AG08396 (cell line): ENCODE data around the gene SLC41A2.
A peak's percentile ranks its signal among the peaks of the same experiment; 100 is the strongest.
"Not testable (repeated sequence)": the region's sequence is repeated elsewhere in the genome, so short reads cannot be mapped to it uniquely, and the experiment has no call there.

ENCODE experiments used
- DNase-seq: peaks from one replicate; pipeline ENCODE4 v3.0.0; 2012; ENCODE audit warnings: low spot score, mixed read lengths

Gene SLC41A2

DNA sequence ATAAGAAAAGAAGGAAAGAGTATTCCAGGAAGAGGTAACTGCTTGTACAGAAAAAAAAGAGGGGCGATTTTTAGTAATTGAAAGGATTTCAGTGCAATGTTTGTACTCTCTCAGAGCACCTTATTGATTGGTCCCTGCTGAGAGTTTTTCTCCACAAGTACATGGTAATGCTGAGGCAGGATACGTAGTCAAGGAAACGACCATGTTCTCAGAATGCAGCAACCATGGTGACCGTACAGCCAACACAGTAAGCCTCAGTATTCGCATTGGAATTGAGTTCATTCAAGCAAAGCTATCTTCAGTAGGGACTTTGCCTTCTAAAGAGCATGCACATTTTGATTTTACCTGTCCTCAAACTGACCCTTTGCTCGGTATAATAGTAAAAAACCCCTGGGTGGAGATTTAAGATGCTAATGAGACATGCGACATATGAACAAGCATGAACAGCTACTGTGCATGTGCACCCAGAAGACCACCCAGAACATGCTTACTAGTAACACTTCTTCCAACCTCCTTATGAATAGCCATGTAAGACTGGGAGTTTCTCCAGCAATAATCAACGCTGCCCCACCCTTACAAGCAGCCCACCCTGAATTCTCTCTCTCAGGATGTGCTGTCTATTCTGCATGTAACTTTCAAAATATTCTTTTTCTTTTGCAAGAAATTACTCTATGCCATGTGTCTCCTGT is 6.2 kb upstream of the SLC41A2 start:
- DNase-seq, result no peak

GRCh38 chr12:104963757-104964156 is 5.7 kb upstream of the SLC41A2 start:
- no peak for DNase-seq

- DNase-seq, result no peak
Measured at GRCh38 chr12:104960464-104960863, 2.4 kb upstream of the SLC41A2 start.

DNA sequence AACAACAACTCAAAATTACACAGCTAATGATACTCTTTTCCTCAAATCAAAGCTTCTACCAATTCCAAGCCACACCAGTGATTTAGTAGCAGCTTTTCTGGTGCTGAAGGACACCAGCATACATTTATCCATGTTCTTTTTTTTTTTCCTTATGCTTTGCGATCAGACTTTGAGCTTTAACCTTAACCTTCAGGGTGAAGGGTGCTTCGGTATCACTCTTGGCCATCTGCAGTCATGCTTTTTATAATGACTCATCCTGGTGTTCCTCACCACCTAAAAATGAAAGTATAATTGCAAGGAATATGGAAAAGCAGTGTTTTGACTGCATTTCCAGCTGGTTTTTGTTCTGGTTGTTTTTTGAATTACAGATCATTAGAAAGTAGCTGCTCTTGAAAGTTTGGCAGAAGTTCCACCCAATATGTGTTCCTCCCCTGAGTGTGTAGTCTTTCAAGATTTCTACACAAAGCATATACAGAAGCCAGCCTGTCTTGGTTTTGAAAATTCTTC is 1.3 kb upstream of the SLC41A2 start:
- peak; percentile 37 for DNase-seq

- DNase-seq, result no peak
Measured at GRCh38 chr12:104958805-104959334, 780 bp upstream of the SLC41A2 start.

DNA sequence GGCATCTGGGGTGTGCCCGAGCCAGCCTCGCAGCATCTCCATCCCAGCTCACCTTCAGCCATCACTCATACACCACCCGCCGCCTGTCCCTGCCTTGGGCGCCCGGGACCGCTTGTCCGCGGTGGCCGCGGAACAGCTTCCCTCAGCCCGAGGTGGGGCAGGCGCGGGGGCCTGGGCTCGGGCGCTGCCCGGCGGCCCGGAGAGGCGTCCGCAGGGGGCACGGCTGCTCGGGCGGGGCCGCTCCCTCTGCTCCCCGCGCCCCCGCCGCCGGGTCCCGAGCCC is 430 bp downstream of the SLC41A2 start:
- DNase-seq, result no peak

- no peak for DNase-seq
Measured at GRCh38 chr12:104956870-104957718, 996 bp downstream of the SLC41A2 start.

- DNase-seq, result no peak
Measured at GRCh38 chr12:104955703-104956102, 2.4 kb downstream of the SLC41A2 start.

- no peak for DNase-seq
Measured at GRCh38 chr12:104953323-104953722, 4.8 kb downstream of the SLC41A2 start.

DNA sequence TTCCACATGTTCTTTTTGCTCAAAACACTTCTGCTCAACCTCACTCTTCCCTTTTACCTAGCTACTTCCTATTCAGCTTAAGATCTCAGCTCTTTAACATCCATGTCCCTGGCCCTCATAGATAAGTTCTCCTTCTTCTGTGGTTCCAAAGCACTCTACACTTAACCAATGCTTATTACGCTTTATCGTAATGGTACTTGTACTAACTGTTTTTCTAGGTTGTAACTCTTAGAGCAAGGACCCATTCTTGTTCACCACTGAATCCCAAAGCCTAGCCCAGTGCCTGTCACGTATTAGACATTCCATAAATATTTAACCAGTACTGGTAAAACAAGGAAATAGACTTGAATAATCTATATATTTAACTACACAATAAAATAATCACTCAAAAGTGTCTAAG is 5.3 kb downstream of the SLC41A2 start:
- DNase-seq, result no peak

DNA sequence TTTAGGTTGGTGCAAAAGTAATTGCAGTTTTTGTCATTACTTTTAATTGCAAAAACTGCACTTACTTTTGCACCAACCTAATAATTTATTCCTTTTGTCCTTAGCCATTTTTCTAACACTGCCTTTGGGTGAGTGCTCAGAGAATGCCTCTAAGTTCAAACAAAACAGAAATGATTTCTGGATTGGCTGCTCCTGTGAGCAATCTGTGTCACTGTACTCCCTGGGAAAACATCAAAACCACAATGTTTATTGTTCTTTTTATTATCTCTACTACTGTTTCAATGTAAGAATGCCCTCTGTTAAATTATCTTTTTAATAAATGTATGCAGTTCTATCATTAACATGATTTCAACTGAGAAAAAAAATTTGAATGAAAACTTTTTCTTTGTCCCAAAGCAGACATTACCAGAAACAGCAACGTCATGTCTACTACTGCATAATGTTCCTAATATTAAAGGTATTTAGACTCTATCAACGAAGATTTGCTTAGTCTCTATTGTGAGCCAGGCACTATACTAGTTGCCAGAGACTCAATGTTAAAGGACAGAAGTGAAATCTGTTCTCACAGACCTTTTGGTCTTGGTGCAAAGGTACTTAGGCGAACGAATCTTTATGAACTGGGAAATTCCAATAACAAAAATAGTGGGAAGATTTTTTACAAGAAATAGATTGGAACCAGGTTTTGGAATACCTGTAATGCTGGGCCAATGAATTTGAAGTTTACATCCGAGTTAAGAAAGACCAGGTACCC is 6.2 kb downstream of the SLC41A2 start:
- peak; percentile 39 for DNase-seq

DNA sequence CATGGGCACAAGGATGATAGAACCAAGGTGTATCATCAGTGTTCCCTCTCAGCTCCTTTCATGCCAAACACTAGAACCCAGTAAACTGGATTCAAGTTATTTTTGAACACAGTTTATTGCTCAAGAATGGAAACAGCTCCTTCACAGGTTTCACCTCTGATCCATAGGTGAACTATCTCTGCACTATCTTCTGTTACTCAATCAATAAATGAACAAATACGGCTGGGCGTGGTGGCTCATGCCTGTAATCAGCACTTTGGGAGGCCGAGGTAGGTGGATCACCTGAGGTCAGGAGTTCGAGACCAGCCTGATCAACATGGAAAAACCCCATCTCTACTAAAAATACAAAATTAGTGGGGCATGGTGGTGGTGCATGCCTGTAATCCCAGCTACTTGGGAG is 9.4 kb downstream of the SLC41A2 start:
- not testable (repeated sequence) for DNase-seq

GRCh38 chr12:104944252-104944651 is 13.8 kb downstream of the SLC41A2 start:
- no peak for DNase-seq

GRCh38 chr12:104943401-104943800 is 14.7 kb downstream of the SLC41A2 start:
- DNase-seq, result not testable (repeated sequence)

DNA sequence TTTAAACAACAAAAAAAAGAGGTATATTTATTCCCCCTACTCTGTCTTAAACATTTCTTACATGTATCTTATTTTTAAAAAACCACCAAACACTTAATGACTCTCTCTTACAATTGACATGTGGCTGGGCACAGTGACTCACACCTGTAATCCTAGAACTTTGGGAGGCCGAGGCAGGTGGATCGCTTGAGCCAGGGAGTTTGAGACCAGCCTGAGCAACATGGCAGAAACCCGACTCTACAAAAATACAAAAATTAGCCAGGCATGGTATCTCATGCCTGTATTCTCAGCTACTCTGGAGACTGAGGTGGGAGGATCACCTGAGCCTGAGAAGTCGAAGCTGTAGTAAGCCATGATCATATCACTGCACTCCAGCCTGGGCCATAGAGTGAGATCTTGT is 16.0 kb downstream of the SLC41A2 start:
- no peak for DNase-seq

DNA sequence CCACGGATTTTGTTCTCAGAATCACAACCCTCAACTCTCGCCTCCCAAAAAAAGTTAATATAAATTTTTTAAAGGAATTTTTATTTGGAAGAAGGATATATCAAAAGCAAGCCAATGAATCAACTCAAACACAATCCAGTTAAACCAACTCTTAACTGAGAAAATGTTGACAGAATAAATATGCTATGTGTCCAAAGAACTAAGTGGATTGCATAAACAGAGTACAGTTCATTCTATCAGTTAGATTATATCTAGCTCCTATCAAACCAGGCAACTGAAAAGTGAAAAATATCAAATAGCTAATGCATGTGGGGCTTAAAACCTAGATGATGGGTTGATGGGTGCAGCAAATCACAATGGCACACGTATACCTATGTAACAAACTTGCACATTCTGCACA is 16.6 kb downstream of the SLC41A2 start:
- DNase-seq, result no peak

- DNase-seq, result no peak
Measured at GRCh38 chr12:104939089-104939488, 19.0 kb downstream of the SLC41A2 start.

DNA sequence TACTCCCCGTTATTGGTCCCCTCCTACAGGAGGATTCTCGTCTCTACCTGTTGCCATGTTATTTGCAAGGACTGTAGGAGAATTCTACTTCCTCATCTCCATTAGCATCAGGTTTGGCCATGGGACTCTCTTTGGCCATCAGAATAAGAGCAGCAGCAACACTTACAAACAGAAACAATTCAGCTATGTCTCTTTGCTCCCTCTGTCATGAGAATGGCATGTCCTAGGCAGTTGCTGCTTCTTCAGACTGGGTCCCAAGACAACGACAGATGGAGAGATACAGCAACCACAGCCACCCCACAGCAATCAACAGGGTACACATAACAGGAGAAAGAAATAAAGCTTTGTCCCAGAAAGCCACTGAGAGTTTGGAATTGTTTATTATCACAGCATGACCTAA is 19.7 kb downstream of the SLC41A2 start:
- DNase-seq, result no peak

DNA sequence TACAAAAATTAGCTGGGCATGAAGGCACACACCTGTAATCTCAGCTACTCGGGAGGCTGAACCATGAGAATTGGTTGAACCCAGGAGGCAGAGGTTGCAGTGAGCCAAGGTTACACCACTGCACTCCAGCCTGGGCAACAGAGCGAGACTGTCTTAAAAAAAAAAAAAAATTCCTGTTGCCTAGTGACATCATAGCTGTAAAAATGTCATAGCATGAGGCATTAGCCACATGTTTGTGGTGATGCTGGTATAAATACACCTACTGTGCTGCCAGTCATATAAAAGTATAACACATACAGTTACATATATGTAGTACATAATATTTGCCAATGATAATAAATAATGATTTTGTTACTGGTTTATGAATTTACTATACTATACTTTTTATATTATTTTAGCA is 22.2 kb downstream of the SLC41A2 start:
- DNase-seq, result no peak

DNA sequence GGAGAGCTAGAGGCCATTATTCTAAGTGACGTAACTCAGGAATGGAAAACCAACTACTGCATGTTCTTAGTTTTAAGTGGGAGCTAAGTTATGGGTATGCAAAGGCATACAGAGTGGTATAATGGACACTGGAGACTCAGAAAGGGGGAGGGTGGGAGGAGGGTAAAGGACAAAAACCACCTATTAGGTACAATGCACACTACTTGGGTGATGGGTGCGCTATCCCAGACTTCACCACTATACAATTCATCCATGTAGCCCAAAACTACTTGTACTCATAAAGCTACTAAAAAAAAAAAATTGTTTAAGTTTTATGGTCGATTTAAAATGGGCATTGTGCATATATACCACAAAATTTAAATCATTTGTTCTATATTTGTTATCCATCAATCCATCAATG is 24.3 kb downstream of the SLC41A2 start:
- DNase-seq, result no peak

GRCh38 chr12:104933128-104933527 is 25.0 kb downstream of the SLC41A2 start:
- no peak for DNase-seq
